B cell (primary cell): ENCODE results near the gene VCPKMT. TPM values are rescaled to one million over a fixed set of nuclear protein-coding genes. Genes with fewer than 3 reads are reported as not detected.
A peak's percentile ranks its signal among the peaks of the same experiment; 100 is the strongest.

Source experiments
- ATAC-seq: fragments of 200-7000 bp; cut with Tn5 transposase; one replicate; pipeline ENCODE4 v1.10.0; 2021; ENCODE audit warnings: low read depth, mild to moderate bottlenecking, moderate number of reproducible peaks, moderate library complexity
- CTCF ChIA-PET: fragments of 350-600 bp; sonication (Branson Sonifier 250); formaldehyde crosslinking; loops from one replicate; lab custom pipeline; 2021; ENCODE audit warnings: antibody characterized with exemption, inconsistent platforms; lab: Charles Lee
- POLR2A ChIA-PET: fragments of 350-600 bp; sonication (Branson Sonifier 250); formaldehyde crosslinking; loops from one replicate; lab custom pipeline; 2021; ENCODE audit warnings: antibody characterized with exemption; lab: Charles Lee
- DNase-seq: peaks from one replicate; pipeline ENCODE4 v3.0.0; 2013
- H2AFZ ChIP-seq: 2 replicates; pipeline ENCODE4 v1.6.1; 2012; ENCODE audit warnings: mild to moderate bottlenecking, low read depth, low read length; ENCODE audit not compliant: insufficient read depth, poor library complexity, severe bottlenecking
- H3K27ac ChIP-seq, 2 donors: 1 replicate in 1 of 2; 2 replicates in 1 of 2; pipeline ENCODE4 v1.5.1; 2012 to 2013; ENCODE audit warnings: low read length in 2 of 2, mild to moderate bottlenecking in 2 of 2, moderate library complexity in 1 of 2
- H3K27me3 ChIP-seq, 4 experiments: fragments of 200-600 bp in 1 of 4; sonication (generic) in 1 of 4; replicated peaks in 1 of 4; 1 replicate in 2 of 4; 2 replicates in 2 of 4; pipeline versions ENCODE4 v1.6.1 to v1.7.0; 2013 to 2016; ENCODE audit warnings: low read length in 3 of 4, mild to moderate bottlenecking in 2 of 4, mixed read lengths in 1 of 4, moderate library complexity in 1 of 4; ENCODE audit not compliant: insufficient read depth in 4 of 4, control insufficient read depth in 3 of 4; ENCODE audit errors: control extremely low read depth in 1 of 4
- H3K36me3 ChIP-seq, 2 experiments: replicated peaks in 1 of 2; 1 replicate in 1 of 2; 2 replicates in 1 of 2; pipeline versions ENCODE4 v1.6.1 to v1.7.1; 2013; ENCODE audit warnings: low read length in 1 of 2; ENCODE audit not compliant: insufficient read depth in 2 of 2, control insufficient read depth in 1 of 2; ENCODE audit errors: control extremely low read depth in 1 of 2, extremely low read depth in 1 of 2
- H3K4me1 ChIP-seq, 2 donors: fragments of 200-600 bp in 1 of 2; sonication (generic) in 1 of 2; 1 replicate in 1 of 2; 2 replicates in 1 of 2; pipeline versions ENCODE4 v1.5.1 to v1.6.1; 2013 to 2017; ENCODE audit warnings: low read length in 2 of 2; ENCODE audit not compliant: control insufficient read depth in 2 of 2, insufficient read depth in 2 of 2
- H3K4me2 ChIP-seq: replicated peaks from 2 replicates; pipeline ENCODE3; 2012; ENCODE audit warnings: mild to moderate bottlenecking, low read depth, low read length; ENCODE audit not compliant: poor library complexity, severe bottlenecking
- H3K4me3 ChIP-seq, 5 experiments: fragments of 200-600 bp in 1 of 5; sonication (generic) in 1 of 5; 1 replicate in 3 of 5; 2 replicates in 2 of 5; pipeline versions ENCODE4 v1.5.1 to v1.7.0; 2011 to 2016; ENCODE audit warnings: low read length in 4 of 5, mild to moderate bottlenecking in 4 of 5, low read depth in 2 of 5, control low read depth in 1 of 5, moderate library complexity in 1 of 5; ENCODE audit not compliant: insufficient read depth in 1 of 5; ENCODE audit errors: control extremely low read depth in 1 of 5, extremely low read depth in 1 of 5
- H3K79me2 ChIP-seq: fragments of 200-600 bp; sonication (generic); one replicate; pipeline ENCODE4 v1.6.0; 2016; ENCODE audit warnings: low read length; ENCODE audit not compliant: control insufficient read depth, insufficient read depth
- H3K9ac ChIP-seq: fragments of 200-600 bp; sonication (generic); 2 replicates; pipeline ENCODE4 v1.6.1; 2017; ENCODE audit warnings: mild to moderate bottlenecking, low read length, moderate library complexity
- H3K9me3 ChIP-seq, 3 donors: one replicate each; pipeline versions ENCODE4 v1.6.1 to v1.7.1; 2013; ENCODE audit warnings: low read length in 2 of 3; ENCODE audit not compliant: control insufficient read depth in 2 of 3, insufficient read depth in 1 of 3; ENCODE audit errors: control extremely low read depth in 1 of 3
- H4K20me1 ChIP-seq: 2 replicates; pipeline ENCODE4 v1.6.0; 2012; ENCODE audit warnings: mild to moderate bottlenecking, low read length; ENCODE audit not compliant: insufficient read depth, control insufficient read depth, poor library complexity, severe bottlenecking
- H3K27ac Mint-ChIP-seq: one replicate; pipeline ENCODE4 v1.8.0; 2021; ENCODE audit warnings: mixed read lengths
- H3K27me3 Mint-ChIP-seq: one replicate; pipeline ENCODE4 v1.8.0; 2021; ENCODE audit warnings: mixed read lengths
- H3K4me1 Mint-ChIP-seq: one replicate; pipeline ENCODE4 v1.8.0; 2021; ENCODE audit warnings: mixed read lengths
- H3K4me3 Mint-ChIP-seq: one replicate; pipeline ENCODE4 v1.8.0; 2021; ENCODE audit warnings: mixed read lengths
- H3K9me3 Mint-ChIP-seq: one replicate; pipeline ENCODE4 v1.8.0; 2022; ENCODE audit warnings: mixed read lengths; ENCODE audit not compliant: insufficient read depth
- EZH2 ChIP-seq: IDR thresholded peaks from 2 replicates; pipeline ENCODE4 v1.6.1; 2012; ENCODE audit warnings: borderline replicate concordance, low read depth, mild to moderate bottlenecking, moderate library complexity, low read length; ENCODE audit not compliant: insufficient read depth, poor library complexity, severe bottlenecking
- WGBS: methylation state at CpG from one replicate; pipeline ENCODE4 v1.1.5; 2013; ENCODE audit warnings: missing lambda C conversion rate; ENCODE audit not compliant: insufficient coverage; 5-methylcytosine and 5-hydroxymethylcytosine counted together
- intact Hi-C: fragments of 100-400 bp; cut with micrococcal nuclease; formaldehyde crosslinking; loops from one replicate; pipeline ENCODE4 v1.10.0; 2022
- polyA plus RNA-seq: library from polyadenylated mRNA; depleted of rRNA; stranded (reverse); fragments of >200 nt; gene quantifications from 2 replicates; pipeline ENCODE4 v1.2.3, GENCODE V29; 2012
- total RNA-seq, 2 donors: library from RNA; stranded (reverse); fragments of 120-200 nt in 1 of 2; gene quantifications; 1 replicate in 1 of 2; 2 replicates in 1 of 2; pipeline versions ENCODE4 v1.2.3 to v1.2.4, GENCODE V29; 2013 to 2022
- TF ChIP-seq, protein P1 (sequence below): fragments of 200-600 bp; IDR thresholded peaks from one replicate; pipeline ENCODE4 v1.8.0; 2022; ENCODE audit warnings: antibody characterized with exemption, mild to moderate bottlenecking

VCPKMT gene
- total and polyA plus RNA-seq, 2 donors (not counting 1 experiment from before 2014, with no cell fraction given), result 27.1 to 40.3 TPM

- peaks cover 11 to 16% of the 10 kb centered on the region in 2 experiments for H3K36me3 ChIP-seq
- no peak for DNase-seq
- intact Hi-C loops, result no loop called here
- H3K4me2 ChIP-seq, result no peak overlapping the region
- H3K9me3 ChIP-seq, result no peaks in the 10 kb centered on the region
- no peak for ATAC-seq
- no peaks in the 10 kb centered on the region for H3K79me2 ChIP-seq
- 100% methylated on average over 3 of the region's 5 CpGs for WGBS
- no peak overlapping the region for H2AFZ ChIP-seq
- no peaks in the 10 kb centered on the region for H3K27me3 ChIP-seq
- peaks cover 8% of the 10 kb centered on the region for H3K4me1 Mint-ChIP-seq
- no peaks in the 10 kb centered on the region for H3K27me3 Mint-ChIP-seq
- H3K27ac Mint-ChIP-seq, result no peak overlapping the region
- H3K4me1 ChIP-seq, result peaks cover 6% of the 10 kb centered on the region in 2 donors
- H3K27ac ChIP-seq, result no peak overlapping the region
- H3K9ac ChIP-seq, result no peak overlapping the region
- H4K20me1 ChIP-seq, result no peaks in the 10 kb centered on the region
- no peaks in the 10 kb centered on the region for H3K9me3 Mint-ChIP-seq
- H3K4me3 Mint-ChIP-seq, result no peak overlapping the region
- H3K4me3 ChIP-seq, result no peak overlapping the region
- TF ChIP-seq EZH2, result no peak
- TF ChIP-seq, protein P1, sequence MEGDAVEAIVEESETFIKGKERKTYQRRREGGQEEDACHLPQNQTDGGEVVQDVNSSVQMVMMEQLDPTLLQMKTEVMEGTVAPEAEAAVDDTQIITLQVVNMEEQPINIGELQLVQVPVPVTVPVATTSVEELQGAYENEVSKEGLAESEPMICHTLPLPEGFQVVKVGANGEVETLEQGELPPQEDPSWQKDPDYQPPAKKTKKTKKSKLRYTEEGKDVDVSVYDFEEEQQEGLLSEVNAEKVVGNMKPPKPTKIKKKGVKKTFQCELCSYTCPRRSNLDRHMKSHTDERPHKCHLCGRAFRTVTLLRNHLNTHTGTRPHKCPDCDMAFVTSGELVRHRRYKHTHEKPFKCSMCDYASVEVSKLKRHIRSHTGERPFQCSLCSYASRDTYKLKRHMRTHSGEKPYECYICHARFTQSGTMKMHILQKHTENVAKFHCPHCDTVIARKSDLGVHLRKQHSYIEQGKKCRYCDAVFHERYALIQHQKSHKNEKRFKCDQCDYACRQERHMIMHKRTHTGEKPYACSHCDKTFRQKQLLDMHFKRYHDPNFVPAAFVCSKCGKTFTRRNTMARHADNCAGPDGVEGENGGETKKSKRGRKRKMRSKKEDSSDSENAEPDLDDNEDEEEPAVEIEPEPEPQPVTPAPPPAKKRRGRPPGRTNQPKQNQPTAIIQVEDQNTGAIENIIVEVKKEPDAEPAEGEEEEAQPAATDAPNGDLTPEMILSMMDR, result no peak
- ChIA-PET POLR2A (interaction anchor here (0.6 kb wide), 1 partner anchor 535 kb away, joined by 3 read pairs; no protein-coding TSS in a partner anchor), CTCF (interaction anchor here (0.6 to 0.7 kb wide), 2 partner anchors 40 to 256 kb away, joined by 3 to 5 read pairs; no protein-coding TSS in a partner anchor)
Observed at GRCh38 chr14:50121486-50121885, 5.1 kb upstream of the VCPKMT start.

DNA sequence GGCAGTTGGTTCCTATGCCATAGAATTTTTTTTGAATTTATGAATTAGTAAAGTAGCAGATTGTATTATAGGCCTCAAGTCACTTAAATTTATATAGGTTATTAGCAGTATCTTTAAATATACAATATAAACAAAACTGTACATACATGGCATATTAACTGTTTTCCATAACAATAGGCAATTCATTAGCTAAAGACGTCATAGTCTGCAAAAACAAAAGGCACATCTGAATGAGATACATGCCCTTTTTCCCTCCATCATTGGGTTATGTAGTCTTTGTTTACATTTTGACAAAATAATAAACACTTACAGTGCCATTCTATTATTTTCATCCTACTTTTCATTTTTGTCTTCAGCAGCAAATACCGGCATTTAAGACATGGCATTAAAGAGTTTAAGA, 1.1 kb upstream of the VCPKMT start:
- H3K27ac ChIP-seq, result peak overlapping the region; percentile 92 to 99
- peaks cover 34 to 35% of the 10 kb centered on the region in 2 donors for H3K4me1 ChIP-seq
- ChIA-PET CTCF (interaction anchor here (0.8 to 7.3 kb wide), 4 partner anchors 249 to 265 kb away, joined by 4 to 52 read pairs (median 16); partner anchors contain the start of gene NEMF), POLR2A (interaction anchor here (0.6 to 0.9 kb wide), 2 partner anchors 250 to 527 kb away, joined by 6 read pairs; no protein-coding TSS in a partner anchor)
- H2AFZ ChIP-seq, result no peak overlapping the region
- H3K4me2 ChIP-seq, result no peak overlapping the region
- peaks cover 36% of the 10 kb centered on the region for H3K4me1 Mint-ChIP-seq
- H3K4me3 Mint-ChIP-seq, result no peak overlapping the region
- H3K9me3 ChIP-seq, result no peaks in the 10 kb centered on the region
- DNase-seq, result no peak
- H3K27me3 ChIP-seq, result no peaks in the 10 kb centered on the region
- H3K27me3 Mint-ChIP-seq, result no peaks in the 10 kb centered on the region
- TF ChIP-seq, protein P1, result no peak
- no peak for TF ChIP-seq EZH2
- no peaks in the 10 kb centered on the region for H3K9me3 Mint-ChIP-seq
- H4K20me1 ChIP-seq, result no peaks in the 10 kb centered on the region
- intact Hi-C loops, result loop anchor here (2.0 to 5.0 kb wide), 5 partner anchors 113 to 520 kb away; partner anchors contain the start of genes KLHDC2, LRR1, MAP4K5 and POLE2
- ATAC-seq, result no peak
- no CpG with 5 or more reads among the region's 2 CpGs for WGBS
- H3K36me3 ChIP-seq, result peaks cover 6 to 30% of the 10 kb centered on the region in 2 experiments
- H3K9ac ChIP-seq, result no peak overlapping the region
- peaks cover 25% of the 10 kb centered on the region for H3K79me2 ChIP-seq
- peak overlapping the region; percentile 70 for H3K27ac Mint-ChIP-seq
- no peak overlapping the region for H3K4me3 ChIP-seq
